Astrocyte (in vitro differentiated cells and primary cell): ENCODE measurements around the gene DHFR2.

Source experiments
- EZH2 ChIP-seq: IDR thresholded peaks from 2 replicates; pipeline ENCODE4 v1.6.1; 2012; ENCODE audit warnings: mild to moderate bottlenecking, low read length, inconsistent platforms; ENCODE audit not compliant: insufficient read depth
- TF ChIP-seq, protein P1 (sequence below): IDR thresholded peaks from 2 replicates; pipeline ENCODE4 v1.5.1; 2011; ENCODE audit warnings: low read depth, mild to moderate bottlenecking, inconsistent platforms, low read length, moderate library complexity; ENCODE audit not compliant: insufficient read depth

DNA sequence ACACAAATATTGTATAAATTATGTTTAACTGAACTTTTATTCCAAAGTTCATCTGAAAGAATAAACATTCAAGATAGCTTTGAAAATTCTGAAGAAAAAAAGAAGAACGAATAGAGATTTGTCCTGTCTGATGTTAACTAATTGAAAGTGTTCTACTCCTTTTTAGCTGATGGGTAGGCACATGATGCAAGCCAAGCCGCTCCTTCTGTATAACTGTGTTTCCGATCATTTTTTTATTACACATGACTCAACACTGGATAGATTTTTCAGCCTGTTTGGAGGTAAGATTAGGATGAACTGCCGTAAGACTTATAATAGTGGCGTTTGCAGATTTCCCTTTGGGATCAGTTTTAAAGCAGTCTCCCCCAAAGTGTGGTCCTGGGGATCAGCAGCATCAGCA, 19.2 kb upstream of the DHFR2 start:
- TF ChIP-seq, protein P1, sequence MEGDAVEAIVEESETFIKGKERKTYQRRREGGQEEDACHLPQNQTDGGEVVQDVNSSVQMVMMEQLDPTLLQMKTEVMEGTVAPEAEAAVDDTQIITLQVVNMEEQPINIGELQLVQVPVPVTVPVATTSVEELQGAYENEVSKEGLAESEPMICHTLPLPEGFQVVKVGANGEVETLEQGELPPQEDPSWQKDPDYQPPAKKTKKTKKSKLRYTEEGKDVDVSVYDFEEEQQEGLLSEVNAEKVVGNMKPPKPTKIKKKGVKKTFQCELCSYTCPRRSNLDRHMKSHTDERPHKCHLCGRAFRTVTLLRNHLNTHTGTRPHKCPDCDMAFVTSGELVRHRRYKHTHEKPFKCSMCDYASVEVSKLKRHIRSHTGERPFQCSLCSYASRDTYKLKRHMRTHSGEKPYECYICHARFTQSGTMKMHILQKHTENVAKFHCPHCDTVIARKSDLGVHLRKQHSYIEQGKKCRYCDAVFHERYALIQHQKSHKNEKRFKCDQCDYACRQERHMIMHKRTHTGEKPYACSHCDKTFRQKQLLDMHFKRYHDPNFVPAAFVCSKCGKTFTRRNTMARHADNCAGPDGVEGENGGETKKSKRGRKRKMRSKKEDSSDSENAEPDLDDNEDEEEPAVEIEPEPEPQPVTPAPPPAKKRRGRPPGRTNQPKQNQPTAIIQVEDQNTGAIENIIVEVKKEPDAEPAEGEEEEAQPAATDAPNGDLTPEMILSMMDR = no peak
- no peak for TF ChIP-seq EZH2
